Measurements from ENCODE around the gene DNAJA1. TPM values are rescaled to one million over a fixed set of nuclear protein-coding genes. Genes with fewer than 3 reads are reported as not detected.

The DNAJA1 gene
- total RNA-seq, 1 experiment from 2014 or later, result 74.5 TPM

DNA sequence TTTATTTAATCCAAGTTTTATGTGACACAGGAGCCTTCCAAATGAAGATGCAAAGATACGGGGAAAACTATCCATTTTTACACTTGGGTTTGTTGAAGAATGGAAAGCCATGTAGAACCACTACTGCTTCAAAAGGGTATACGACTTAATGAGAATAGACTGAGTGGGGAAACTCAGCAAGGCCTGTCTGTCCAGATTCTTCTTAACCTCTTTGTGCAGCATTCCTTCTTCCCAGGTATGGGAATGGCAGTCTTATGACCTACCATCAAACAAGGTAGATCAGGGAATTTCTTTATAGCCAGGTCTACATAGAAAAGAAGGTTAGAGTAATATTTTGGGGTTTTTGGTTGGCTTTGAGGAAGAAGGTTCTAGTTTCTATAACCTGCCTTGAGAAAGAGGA is 47.0 kb upstream of the DNAJA1 start:
- H3K9me3 Mint-ChIP-seq, result no peaks in the 10 kb centered on the region
- no peak for ATAC-seq
- DNase-seq (ENCODE audit: low spot score), result no peak
- H3K27me3 Mint-ChIP-seq (ENCODE audit: low read depth), result no peaks in the 10 kb centered on the region
- peaks cover 33% of the 10 kb centered on the region for H3K36me3 Mint-ChIP-seq
- CTCF ChIA-PET, result interaction anchor here (2.1 kb wide), 1 partner anchor 10 kb away, joined by 5 read pairs; no protein-coding TSS in a partner anchor
- H3K4me3 Mint-ChIP-seq, result no peak overlapping the region
- no peaks in the 10 kb centered on the region for H3K4me1 Mint-ChIP-seq
- no peak overlapping the region for H3K27ac Mint-ChIP-seq
- TF ChIP-seq, protein P1, sequence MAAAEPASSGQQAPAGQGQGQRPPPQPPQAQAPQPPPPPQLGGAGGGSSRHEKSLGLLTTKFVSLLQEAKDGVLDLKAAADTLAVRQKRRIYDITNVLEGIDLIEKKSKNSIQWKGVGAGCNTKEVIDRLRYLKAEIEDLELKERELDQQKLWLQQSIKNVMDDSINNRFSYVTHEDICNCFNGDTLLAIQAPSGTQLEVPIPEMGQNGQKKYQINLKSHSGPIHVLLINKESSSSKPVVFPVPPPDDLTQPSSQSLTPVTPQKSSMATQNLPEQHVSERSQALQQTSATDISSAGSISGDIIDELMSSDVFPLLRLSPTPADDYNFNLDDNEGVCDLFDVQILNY (CRISPR knock-in tag; IDR thresholded peaks at IDR 0.05), result no peak
- TF ChIP-seq ZNF396 (CRISPR knock-in tag; IDR thresholded peaks at IDR 0.05; ENCODE audit: borderline replicate concordance) (no peak), ZNF317 (CRISPR knock-in tag; IDR thresholded peaks at IDR 0.05; ENCODE audit: borderline replicate concordance, low read depth) (no peak), EMX1 (CRISPR knock-in tag; IDR thresholded peaks at IDR 0.05) (no peak), GTF2I (CRISPR knock-in tag; conservative IDR thresholded peaks at IDR 0.05) (no peak), ZBTB21 (CRISPR knock-in tag; IDR thresholded peaks at IDR 0.05; ENCODE audit: borderline replicate concordance) (no peak), ELF4 (CRISPR knock-in tag; IDR thresholded peaks at IDR 0.05; ENCODE audit: low read depth) (no peak)
- TF ChIP-seq, protein P2, sequence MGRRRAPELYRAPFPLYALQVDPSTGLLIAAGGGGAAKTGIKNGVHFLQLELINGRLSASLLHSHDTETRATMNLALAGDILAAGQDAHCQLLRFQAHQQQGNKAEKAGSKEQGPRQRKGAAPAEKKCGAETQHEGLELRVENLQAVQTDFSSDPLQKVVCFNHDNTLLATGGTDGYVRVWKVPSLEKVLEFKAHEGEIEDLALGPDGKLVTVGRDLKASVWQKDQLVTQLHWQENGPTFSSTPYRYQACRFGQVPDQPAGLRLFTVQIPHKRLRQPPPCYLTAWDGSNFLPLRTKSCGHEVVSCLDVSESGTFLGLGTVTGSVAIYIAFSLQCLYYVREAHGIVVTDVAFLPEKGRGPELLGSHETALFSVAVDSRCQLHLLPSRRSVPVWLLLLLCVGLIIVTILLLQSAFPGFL (CRISPR knock-in tag; IDR thresholded peaks at IDR 0.05; ENCODE audit: borderline replicate concordance), result no peak
- TF ChIP-seq, protein P3, sequence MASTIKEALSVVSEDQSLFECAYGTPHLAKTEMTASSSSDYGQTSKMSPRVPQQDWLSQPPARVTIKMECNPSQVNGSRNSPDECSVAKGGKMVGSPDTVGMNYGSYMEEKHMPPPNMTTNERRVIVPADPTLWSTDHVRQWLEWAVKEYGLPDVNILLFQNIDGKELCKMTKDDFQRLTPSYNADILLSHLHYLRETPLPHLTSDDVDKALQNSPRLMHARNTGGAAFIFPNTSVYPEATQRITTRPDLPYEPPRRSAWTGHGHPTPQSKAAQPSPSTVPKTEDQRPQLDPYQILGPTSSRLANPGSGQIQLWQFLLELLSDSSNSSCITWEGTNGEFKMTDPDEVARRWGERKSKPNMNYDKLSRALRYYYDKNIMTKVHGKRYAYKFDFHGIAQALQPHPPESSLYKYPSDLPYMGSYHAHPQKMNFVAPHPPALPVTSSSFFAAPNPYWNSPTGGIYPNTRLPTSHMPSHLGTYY (CRISPR knock-in tag; IDR thresholded peaks at IDR 0.05), result no peak
- POLR2A ChIA-PET, result no interaction called here

DNA sequence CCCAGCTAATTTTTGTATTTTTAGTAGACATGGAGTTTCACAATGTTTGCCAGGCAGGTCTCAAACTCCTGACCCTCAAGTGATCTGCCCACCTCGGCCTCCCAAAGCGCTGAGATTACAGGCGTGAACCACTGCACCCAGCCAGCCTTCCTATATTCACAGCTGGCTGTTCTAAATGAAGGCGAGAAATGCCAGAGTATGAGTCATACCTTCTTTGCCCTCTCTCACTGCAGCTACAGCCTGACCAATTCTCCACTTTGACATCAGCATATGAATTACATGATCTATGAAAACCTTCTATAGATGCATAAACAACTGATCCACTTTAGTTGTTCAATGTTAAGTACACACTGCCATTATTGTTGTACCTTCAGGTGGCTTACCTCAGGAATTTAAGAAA is 38.1 kb upstream of the DNAJA1 start:
- ChIA-PET POLR2A (no interaction called here), CTCF (no interaction called here)
- Mint-ChIP-seq H3K27ac (no peak overlapping the region), H3K4me3 (no peak overlapping the region), H3K9me3 (no peaks in the 10 kb centered on the region), H3K4me1 (no peaks in the 10 kb centered on the region), H3K27me3 (ENCODE audit: low read depth) (no peaks in the 10 kb centered on the region), H3K36me3 (peaks cover 55% of the 10 kb centered on the region)
- ATAC-seq (no peak), DNase-seq (ENCODE audit: low spot score) (no peak)
- TF ChIP-seq, protein P4, sequence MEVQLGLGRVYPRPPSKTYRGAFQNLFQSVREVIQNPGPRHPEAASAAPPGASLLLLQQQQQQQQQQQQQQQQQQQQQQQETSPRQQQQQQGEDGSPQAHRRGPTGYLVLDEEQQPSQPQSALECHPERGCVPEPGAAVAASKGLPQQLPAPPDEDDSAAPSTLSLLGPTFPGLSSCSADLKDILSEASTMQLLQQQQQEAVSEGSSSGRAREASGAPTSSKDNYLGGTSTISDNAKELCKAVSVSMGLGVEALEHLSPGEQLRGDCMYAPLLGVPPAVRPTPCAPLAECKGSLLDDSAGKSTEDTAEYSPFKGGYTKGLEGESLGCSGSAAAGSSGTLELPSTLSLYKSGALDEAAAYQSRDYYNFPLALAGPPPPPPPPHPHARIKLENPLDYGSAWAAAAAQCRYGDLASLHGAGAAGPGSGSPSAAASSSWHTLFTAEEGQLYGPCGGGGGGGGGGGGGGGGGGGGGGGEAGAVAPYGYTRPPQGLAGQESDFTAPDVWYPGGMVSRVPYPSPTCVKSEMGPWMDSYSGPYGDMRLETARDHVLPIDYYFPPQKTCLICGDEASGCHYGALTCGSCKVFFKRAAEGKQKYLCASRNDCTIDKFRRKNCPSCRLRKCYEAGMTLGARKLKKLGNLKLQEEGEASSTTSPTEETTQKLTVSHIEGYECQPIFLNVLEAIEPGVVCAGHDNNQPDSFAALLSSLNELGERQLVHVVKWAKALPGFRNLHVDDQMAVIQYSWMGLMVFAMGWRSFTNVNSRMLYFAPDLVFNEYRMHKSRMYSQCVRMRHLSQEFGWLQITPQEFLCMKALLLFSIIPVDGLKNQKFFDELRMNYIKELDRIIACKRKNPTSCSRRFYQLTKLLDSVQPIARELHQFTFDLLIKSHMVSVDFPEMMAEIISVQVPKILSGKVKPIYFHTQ (CRISPR knock-in tag; IDR thresholded peaks at IDR 0.05), result no peak
- no peak for TF ChIP-seq NFYB (CRISPR knock-in tag; conservative IDR thresholded peaks at IDR 0.05; ENCODE audit: low read depth)
- TF ChIP-seq, protein P5, sequence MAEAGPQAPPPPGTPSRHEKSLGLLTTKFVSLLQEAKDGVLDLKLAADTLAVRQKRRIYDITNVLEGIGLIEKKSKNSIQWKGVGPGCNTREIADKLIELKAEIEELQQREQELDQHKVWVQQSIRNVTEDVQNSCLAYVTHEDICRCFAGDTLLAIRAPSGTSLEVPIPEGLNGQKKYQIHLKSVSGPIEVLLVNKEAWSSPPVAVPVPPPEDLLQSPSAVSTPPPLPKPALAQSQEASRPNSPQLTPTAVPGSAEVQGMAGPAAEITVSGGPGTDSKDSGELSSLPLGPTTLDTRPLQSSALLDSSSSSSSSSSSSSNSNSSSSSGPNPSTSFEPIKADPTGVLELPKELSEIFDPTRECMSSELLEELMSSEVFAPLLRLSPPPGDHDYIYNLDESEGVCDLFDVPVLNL (CRISPR knock-in tag; IDR thresholded peaks at IDR 0.05; ENCODE audit: borderline replicate concordance, low read depth), result no peak
- TF ChIP-seq CREB1 (CRISPR knock-in tag; IDR thresholded peaks at IDR 0.05), result no peak
- no peak for TF ChIP-seq RELA (CRISPR knock-in tag; IDR thresholded peaks at IDR 0.05; ENCODE audit: borderline replicate concordance)
- TF ChIP-seq, protein P6, sequence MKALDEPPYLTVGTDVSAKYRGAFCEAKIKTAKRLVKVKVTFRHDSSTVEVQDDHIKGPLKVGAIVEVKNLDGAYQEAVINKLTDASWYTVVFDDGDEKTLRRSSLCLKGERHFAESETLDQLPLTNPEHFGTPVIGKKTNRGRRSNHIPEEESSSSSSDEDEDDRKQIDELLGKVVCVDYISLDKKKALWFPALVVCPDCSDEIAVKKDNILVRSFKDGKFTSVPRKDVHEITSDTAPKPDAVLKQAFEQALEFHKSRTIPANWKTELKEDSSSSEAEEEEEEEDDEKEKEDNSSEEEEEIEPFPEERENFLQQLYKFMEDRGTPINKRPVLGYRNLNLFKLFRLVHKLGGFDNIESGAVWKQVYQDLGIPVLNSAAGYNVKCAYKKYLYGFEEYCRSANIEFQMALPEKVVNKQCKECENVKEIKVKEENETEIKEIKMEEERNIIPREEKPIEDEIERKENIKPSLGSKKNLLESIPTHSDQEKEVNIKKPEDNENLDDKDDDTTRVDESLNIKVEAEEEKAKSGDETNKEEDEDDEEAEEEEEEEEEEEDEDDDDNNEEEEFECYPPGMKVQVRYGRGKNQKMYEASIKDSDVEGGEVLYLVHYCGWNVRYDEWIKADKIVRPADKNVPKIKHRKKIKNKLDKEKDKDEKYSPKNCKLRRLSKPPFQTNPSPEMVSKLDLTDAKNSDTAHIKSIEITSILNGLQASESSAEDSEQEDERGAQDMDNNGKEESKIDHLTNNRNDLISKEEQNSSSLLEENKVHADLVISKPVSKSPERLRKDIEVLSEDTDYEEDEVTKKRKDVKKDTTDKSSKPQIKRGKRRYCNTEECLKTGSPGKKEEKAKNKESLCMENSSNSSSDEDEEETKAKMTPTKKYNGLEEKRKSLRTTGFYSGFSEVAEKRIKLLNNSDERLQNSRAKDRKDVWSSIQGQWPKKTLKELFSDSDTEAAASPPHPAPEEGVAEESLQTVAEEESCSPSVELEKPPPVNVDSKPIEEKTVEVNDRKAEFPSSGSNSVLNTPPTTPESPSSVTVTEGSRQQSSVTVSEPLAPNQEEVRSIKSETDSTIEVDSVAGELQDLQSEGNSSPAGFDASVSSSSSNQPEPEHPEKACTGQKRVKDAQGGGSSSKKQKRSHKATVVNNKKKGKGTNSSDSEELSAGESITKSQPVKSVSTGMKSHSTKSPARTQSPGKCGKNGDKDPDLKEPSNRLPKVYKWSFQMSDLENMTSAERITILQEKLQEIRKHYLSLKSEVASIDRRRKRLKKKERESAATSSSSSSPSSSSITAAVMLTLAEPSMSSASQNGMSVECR (CRISPR knock-in tag; IDR thresholded peaks at IDR 0.05; ENCODE audit: borderline replicate concordance), result no peak
- no peak for TF ChIP-seq TCF7 (CRISPR knock-in tag; IDR thresholded peaks at IDR 0.05; ENCODE audit: low read depth)
- TF ChIP-seq, protein P2 (CRISPR knock-in tag; IDR thresholded peaks at IDR 0.05; ENCODE audit: borderline replicate concordance), result no peak
- no peak for TF ChIP-seq CREM (CRISPR knock-in tag; IDR thresholded peaks at IDR 0.05)
- TF ChIP-seq, protein P7, sequence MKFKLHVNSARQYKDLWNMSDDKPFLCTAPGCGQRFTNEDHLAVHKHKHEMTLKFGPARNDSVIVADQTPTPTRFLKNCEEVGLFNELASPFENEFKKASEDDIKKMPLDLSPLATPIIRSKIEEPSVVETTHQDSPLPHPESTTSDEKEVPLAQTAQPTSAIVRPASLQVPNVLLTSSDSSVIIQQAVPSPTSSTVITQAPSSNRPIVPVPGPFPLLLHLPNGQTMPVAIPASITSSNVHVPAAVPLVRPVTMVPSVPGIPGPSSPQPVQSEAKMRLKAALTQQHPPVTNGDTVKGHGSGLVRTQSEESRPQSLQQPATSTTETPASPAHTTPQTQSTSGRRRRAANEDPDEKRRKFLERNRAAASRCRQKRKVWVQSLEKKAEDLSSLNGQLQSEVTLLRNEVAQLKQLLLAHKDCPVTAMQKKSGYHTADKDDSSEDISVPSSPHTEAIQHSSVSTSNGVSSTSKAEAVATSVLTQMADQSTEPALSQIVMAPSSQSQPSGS (CRISPR knock-in tag; IDR thresholded peaks at IDR 0.05; ENCODE audit: borderline replicate concordance, low read depth), result no peak

All from WTC11 (cell line).